NK-92 treated with Interleukin-12 subunit alpha and Interleukin-12 subunit beta, amount 100 ng/mL, for 24 hours (cell line): ENCODE results near the gene PAX4.
"Not testable (repeated sequence)": the region's sequence is repeated elsewhere in the genome, so short reads cannot be mapped to it uniquely, and the experiment has no call there.

Experiments
- DNase-seq: peaks from one replicate; lab custom pipeline; 2025; lab: John Stamatoyannopoulos, UW

The PAX4 gene

DNA sequence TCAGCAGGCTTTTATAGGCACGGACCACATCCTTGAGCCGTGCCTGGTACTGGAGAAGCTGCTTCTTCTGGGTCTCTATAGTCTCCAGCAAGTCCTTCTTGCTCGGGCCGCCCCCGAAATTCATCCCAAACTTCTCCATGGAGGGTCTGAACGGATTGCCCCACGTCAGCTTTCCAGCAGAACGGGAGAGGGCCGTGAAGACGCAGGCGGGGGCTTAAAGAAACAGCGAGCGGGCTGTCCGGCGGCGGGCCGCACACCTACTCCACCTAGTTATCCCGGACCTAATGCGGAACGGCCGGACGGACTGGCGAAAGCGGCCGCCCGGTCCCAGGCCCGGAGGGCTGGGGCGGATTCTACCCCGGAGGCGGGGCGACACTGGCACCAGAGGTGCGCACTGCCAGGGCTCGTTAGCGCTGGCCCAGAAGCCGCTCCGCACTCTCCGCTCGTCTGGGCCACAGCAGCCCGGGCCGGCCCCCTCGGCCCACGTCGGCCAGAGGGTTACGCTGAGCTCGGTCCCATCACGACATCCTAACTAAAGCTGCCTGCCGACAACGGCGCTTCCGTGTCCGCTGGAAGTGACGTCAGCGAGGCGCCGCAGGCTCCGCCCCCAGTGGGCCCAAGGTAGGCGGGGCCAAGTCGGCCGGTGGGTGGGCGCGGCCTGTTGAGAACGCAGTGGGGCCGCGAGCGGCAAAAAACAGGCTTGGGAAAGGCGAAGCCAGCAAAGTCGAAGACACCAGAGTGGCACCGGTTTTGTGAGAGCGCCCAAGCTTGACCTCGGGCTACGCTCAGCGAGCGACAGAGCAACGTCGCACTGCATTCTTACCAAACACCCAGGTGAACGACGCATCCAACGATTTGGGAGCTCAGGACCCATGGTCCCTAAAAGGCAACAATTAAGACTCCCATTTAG is 32.6 kb downstream of the PAX4 start, which contains the start of gene GCC1:
GCC1 (minus strand) TSS at position 553 of the 910 bp plus-strand sequence; CDS start at position 139, 414 bp downstream.
- DNase-seq = peak; percentile 80

GRCh38 chr7:127584648-127585043 is 33.3 kb downstream of the PAX4 start:
- DNase-seq = no peak

DNA sequence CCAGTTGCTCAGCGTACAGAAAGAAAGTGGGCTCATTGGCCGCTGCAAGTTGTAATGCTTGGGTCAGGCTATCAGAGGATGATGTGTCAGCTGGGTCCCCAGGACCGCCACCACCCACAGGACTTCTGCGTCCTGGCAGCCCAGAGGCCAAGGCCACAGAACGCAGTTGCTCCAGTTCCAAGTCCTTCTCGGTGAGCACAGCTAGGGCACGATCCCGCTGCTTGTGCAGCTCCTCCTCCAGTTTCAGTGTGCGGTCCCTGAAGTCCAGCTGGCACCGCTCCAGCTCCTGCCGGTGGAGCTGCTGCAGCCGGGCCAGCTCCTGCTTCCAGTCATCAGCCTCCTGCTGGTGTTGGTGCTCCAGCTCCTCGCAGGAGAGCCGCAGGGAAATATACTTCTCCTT is 35.6 kb downstream of the PAX4 start:
- no peak for DNase-seq

- DNase-seq = no peak
Observed at GRCh38 chr7:127581716-127582115, 36.2 kb downstream of the PAX4 start.

- DNase-seq = no peak
Observed at GRCh38 chr7:127580612-127581011, 37.3 kb downstream of the PAX4 start.

DNA sequence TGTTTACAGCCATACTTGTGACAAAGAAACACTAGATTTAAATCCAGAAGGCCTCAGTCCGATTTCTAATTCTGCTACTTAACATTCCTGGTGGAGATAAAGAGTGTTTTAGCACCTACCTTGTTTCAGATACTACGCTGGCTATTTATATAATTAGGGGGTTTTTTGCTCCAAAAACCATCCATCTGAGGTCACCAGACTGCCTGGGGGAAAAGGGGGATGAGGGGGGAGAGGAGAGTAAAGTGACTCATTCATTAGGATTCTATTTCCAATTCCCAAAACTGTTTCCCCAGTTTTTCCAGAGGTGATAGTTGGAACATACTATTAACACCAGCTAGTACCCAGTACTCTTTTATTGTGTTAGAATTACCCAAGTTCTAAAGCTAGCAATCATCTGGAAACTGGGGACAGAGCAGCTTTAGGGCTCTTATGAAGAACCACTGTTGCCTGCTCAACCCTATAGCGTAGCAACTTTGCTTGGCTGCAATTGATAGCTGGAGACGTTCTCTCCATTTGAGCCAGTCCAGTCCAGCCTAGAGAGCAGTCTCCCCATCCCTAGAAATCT is 39.1 kb downstream of the PAX4 start:
- no peak for DNase-seq

DNA sequence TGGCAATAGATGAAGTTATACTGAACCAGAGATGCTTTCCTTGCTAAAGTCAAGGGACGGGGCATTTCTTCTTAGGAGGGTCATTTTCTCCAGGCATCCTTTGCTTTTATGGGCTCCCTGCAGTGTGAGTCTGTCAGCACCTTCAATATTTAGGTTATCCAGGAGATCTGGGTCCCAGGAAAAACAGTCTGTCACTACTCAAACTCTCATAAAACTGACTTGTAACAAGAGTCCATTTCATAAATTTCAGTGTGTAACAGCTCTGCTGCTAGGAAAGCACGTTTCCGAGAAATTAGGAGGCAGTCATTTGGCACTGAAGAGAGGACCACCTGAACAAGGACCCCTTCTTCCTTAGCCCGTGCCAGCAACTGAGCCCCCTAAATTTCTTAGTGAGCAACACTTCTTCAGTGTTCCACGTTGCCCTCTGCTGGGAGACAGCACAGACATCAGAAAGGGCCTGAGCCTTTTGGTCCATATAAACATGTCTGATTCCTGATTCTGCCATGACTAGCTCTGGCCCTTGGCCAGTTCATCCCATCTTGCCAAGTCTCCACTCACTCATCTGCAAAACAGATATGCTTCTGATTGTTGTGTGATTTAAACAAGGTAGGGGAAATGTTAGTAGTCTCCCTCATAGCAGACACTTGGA is 39.8 kb downstream of the PAX4 start:
- DNase-seq = no peak

DNA sequence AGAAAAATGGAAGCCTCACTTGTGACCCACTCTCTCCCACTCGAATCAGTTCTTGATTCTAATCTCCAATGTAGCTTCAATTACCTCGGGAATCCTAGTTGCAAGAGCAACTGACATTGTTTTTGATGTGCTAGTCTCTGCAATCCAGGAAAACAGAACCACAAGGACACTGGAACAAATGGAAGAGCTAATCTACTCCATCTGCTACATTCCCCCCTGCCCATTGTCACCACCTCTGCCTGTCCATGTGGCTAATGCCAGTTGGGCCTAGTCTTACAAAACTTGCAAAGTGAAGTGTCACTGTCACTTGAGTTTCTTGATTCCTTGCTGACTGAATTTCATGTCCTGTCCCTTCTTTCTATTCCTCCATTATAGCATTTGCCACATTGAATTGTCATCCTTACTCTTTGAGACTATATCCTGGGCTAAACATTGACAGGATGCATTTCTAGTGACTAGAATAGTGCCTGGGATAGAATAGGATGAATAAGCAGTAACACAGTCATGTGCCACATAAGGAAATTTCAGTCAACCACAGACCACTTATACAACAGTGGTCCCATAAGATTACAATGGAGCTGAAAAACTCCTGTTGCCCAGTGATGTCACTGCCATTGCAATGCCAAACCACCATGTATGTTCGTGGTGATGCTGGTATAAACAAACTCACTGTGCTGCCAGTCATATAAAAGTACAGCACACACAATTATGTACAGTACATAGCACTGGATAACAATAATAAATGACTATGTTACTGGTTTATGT is 46.0 kb downstream of the PAX4 start:
- no peak for DNase-seq

DNA sequence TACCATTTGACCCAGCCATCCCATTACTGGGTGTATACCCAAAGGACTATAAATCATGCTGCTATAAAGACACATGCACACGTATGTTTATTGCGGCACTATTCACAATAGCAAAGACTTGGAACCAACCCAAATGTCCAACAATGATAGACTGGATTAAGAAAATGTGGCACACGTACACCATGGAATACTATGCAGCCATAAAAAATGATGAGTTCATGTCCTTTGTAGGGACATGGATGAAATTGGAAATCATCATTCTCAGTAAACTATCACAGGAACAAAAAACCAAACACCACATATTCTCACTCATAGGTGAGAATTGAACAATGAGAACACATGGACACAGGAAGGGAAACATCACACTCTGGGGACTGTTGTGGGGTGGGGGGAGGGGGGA is 49.9 kb downstream of the PAX4 start:
- not testable (repeated sequence) for DNase-seq

DNA sequence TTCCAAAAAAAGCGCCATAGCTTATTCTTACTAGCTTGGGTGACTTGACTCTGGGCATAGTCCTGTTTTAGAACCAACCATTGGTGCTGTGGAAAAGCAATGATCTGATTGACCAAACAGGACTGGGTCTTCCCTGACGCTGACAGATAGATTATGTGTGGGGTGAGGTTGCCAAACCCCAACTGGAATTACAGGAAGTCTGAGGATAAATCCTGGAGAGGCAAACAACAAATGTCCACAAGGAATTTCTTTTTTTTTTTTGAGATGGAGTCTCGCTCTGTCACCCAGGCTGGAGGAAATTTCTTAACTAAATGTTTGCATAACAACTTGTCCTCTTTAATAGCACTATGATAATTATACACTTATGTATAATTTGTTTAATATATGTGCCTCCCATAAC is 51.7 kb downstream of the PAX4 start:
- no peak for DNase-seq
